Muscle of leg (tissue), 11 donors: ENCODE results near the gene KRTAP21-1. TPM values are rescaled to one million over a fixed set of nuclear protein-coding genes. Genes with fewer than 3 reads are reported as not detected.
A peak's percentile ranks its signal among the peaks of the same experiment; 100 is the strongest.

Experiments used
- DNase-seq: peaks from one replicate; pipeline ENCODE4 v3.0.0; 2013
- H3K27ac ChIP-seq: one replicate; pipeline ENCODE4 v1.5.1; 2013; ENCODE audit warnings: mild to moderate bottlenecking, low read length, control low read depth
- H3K27me3 ChIP-seq: one replicate; pipeline ENCODE4 v1.6.1; 2013; ENCODE audit warnings: low read length; ENCODE audit not compliant: control insufficient read depth, insufficient read depth
- H3K36me3 ChIP-seq: one replicate; pipeline ENCODE4 v1.6.1; 2013; ENCODE audit warnings: low read length; ENCODE audit not compliant: control insufficient read depth, insufficient read depth
- H3K4me1 ChIP-seq: one replicate; pipeline ENCODE4 v1.6.1; 2013; ENCODE audit warnings: low read length; ENCODE audit not compliant: control insufficient read depth, insufficient read depth
- H3K4me3 ChIP-seq: one replicate; pipeline ENCODE4 v1.5.1; 2013; ENCODE audit warnings: low read length, control low read depth
- H3K9me3 ChIP-seq: replicated peaks from 2 replicates; pipeline ENCODE4 v1.6.1; 2013; ENCODE audit warnings: low read depth, low read length; ENCODE audit not compliant: control insufficient read depth
- WGBS: methylation state at CpG from one replicate; pipeline ENCODE4 v1.1.5; 2013; ENCODE audit warnings: missing lambda C conversion rate; ENCODE audit not compliant: insufficient coverage; 5-methylcytosine and 5-hydroxymethylcytosine counted together
- polyA plus RNA-seq, 8 donors: library from polyadenylated mRNA; unstranded; fragments of 120-200 nt; gene quantifications; one replicate each; pipeline versions ENCODE4 v1.2.1 to v1.2.3, GENCODE V29; 2013; ENCODE audit warnings: inconsistent platforms in 1 of 8, low replicate concordance in 1 of 8; ENCODE audit not compliant: insufficient read length in 8 of 8, insufficient read depth in 1 of 8
- total RNA-seq: library from RNA; stranded (reverse); fragments of 120-200 nt; gene quantifications from one replicate; pipeline ENCODE4 v1.2.4, GENCODE V29; 2013

Gene KRTAP21-1
- total and polyA plus RNA-seq, 9 donors = not detected

GRCh38 chr21:30726726-30727125 is 28.5 kb downstream of the KRTAP21-1 start:
- no CpG with 5 or more reads among the region's 1 CpG for WGBS
- Histone ChIP-seq H3K27me3 (no peaks in the 10 kb centered on the region), H3K4me3 (no peak overlapping the region), H3K36me3 (no peaks in the 10 kb centered on the region), H3K9me3 (no peaks in the 10 kb centered on the region), H3K4me1 (no peaks in the 10 kb centered on the region), H3K27ac (no peak overlapping the region)
- DNase-seq = no peak

DNA sequence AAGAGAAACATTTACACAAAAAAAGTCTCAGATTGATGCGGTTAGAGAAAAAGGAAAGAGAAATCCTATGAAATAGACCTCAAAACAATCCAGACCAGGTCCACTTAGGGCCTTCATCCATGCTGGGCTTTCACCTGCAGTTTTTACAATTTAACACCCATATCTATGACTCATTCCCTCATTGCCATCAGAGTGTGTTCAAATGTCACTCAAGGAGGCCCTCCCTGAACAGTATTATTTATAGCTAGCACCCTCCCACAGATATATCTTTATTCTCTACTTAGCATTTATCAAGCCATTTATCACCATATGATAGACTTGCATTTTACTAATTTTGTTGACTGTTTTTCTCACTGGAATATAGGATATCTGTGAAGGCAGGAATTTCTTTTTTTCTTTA is 35.8 kb downstream of the KRTAP21-1 start:
- DNase-seq = no peak
- no peaks in the 10 kb centered on the region for H3K36me3 ChIP-seq
- no CpG with 5 or more reads among the region's 1 CpG for WGBS
- no peaks in the 10 kb centered on the region for H3K4me1 ChIP-seq
- no peak overlapping the region for H3K4me3 ChIP-seq
- H3K9me3 ChIP-seq = no peaks in the 10 kb centered on the region
- H3K27ac ChIP-seq = no peak overlapping the region
- H3K27me3 ChIP-seq = no peaks in the 10 kb centered on the region

DNA sequence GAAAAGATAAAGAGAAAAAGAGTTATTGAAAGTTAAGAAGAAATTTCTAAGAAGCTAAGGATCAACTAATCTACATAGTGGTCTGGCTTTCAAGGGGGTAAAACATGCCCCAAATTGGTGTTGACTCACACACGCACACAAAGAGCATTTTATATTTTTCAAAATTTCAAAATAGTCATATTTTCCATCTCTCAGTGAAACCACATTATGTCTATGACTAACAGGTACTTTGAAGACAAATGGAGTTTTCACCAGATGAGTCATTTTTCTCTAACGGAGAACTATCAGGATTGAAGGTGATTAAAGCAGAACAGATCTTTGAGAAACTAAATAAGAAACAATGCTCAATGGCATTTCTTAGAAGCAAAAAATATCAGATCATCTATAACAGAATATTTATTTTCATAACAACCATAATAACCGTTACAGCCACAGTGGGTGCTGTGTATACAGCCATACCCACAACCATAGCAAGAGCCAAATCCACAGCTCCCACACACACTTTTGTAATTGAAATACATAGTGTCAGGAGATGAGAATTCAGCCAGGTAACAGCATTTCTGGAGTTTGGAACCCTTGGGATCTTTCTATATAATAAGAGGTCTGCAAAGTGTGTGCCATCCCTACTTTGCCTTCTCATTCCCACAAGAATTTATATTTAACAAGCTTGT is 36.9 kb downstream of the KRTAP21-1 start, which contains the start of gene KRTAP21-3:
TSS of gene KRTAP21-3 (minus strand) at position 539 of the 671 bp plus-strand sequence. CDS start at position 521, 18 bp downstream.
- Histone ChIP-seq H3K4me1 (no peaks in the 10 kb centered on the region), H3K36me3 (no peaks in the 10 kb centered on the region), H3K27me3 (no peaks in the 10 kb centered on the region), H3K27ac (no peak within 1 kb of the TSS), H3K9me3 (no peaks in the 10 kb centered on the region), H3K4me3 (no peak within 1 kb of the TSS)
- WGBS = no CpG with 5 or more reads among the region's 3 CpGs
- no peak for DNase-seq

GRCh38 chr21:30717105-30717504 is 38.1 kb downstream of the KRTAP21-1 start:
- Histone ChIP-seq H3K9me3 (no peaks in the 10 kb centered on the region), H3K4me1 (no peaks in the 10 kb centered on the region), H3K27ac (no peak overlapping the region), H3K4me3 (no peak overlapping the region), H3K36me3 (no peaks in the 10 kb centered on the region), H3K27me3 (no peaks in the 10 kb centered on the region)
- no peak for DNase-seq
- no CpG with 5 or more reads among the region's 2 CpGs for WGBS

- Histone ChIP-seq H3K9me3 (no peaks in the 10 kb centered on the region), H3K36me3 (no peaks in the 10 kb centered on the region), H3K27me3 (no peaks in the 10 kb centered on the region), H3K27ac (no peak overlapping the region), H3K4me1 (no peaks in the 10 kb centered on the region), H3K4me3 (no peak overlapping the region)
- WGBS = no CpG with 5 or more reads among the region's 2 CpGs
- DNase-seq = no peak
Measured at GRCh38 chr21:30714946-30715345, 40.3 kb downstream of the KRTAP21-1 start.

- Histone ChIP-seq H3K4me1 (no peaks in the 10 kb centered on the region), H3K36me3 (no peaks in the 10 kb centered on the region), H3K27me3 (no peaks in the 10 kb centered on the region), H3K27ac (no peak overlapping the region), H3K4me3 (no peak overlapping the region), H3K9me3 (no peaks in the 10 kb centered on the region)
- no CpG with 5 or more reads among the region's 3 CpGs for WGBS
- DNase-seq = no peak
Measured at GRCh38 chr21:30714456-30714855, 40.8 kb downstream of the KRTAP21-1 start.

DNA sequence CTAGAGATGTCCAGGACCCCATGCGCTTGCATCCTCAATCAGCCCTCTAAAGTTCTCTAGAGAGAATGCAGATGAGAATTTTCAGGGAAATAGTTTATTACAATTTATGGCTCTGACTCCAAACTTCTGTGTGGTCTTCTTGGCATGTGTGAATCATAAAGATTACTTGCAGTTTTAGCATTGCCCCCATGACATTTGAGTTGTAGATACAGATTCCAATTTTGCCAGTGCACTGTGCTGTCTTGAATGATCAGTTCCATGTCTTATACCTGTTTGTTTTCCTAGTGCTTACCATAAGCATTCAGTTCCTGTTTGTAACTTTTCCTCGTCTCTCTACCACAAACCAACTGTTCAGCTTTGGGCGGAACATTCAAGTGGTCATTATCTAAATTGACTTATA is 41.5 kb downstream of the KRTAP21-1 start:
- H3K9me3 ChIP-seq = no peaks in the 10 kb centered on the region
- H3K27ac ChIP-seq = no peak overlapping the region
- no CpG with 5 or more reads among the region's 3 CpGs for whole genome bisulfite sequencing
- H3K36me3 ChIP-seq = no peaks in the 10 kb centered on the region
- DNase-seq = peak; percentile 4
- no peaks in the 10 kb centered on the region for H3K4me1 ChIP-seq
- H3K27me3 ChIP-seq = no peaks in the 10 kb centered on the region
- no peak overlapping the region for H3K4me3 ChIP-seq

DNA sequence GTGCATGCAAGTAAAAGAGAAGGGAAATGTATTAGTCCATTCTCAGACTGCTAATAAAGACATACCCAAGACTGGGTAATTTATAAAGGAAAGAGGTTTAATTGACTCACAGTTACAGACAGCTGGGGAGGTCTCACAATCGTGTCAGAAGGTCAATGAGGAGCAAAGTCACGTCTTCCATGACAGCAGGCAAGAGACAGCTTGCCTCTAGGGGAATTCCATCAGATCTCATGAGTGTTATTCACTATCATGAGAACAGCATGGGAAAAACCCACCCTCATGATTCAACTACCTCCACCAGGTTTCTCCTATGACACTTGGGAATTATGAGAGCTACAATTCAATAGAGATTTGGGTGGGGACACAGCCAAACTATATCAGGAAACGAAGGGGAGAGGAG is 44.7 kb downstream of the KRTAP21-1 start:
- no peaks in the 10 kb centered on the region for H3K4me1 ChIP-seq
- H3K9me3 ChIP-seq = no peaks in the 10 kb centered on the region
- H3K4me3 ChIP-seq = no peak overlapping the region
- DNase-seq = no peak
- 88% methylated on average over 1 of the region's 3 CpGs for WGBS
- no peak overlapping the region for H3K27ac ChIP-seq
- H3K27me3 ChIP-seq = no peaks in the 10 kb centered on the region
- H3K36me3 ChIP-seq = no peaks in the 10 kb centered on the region

DNA sequence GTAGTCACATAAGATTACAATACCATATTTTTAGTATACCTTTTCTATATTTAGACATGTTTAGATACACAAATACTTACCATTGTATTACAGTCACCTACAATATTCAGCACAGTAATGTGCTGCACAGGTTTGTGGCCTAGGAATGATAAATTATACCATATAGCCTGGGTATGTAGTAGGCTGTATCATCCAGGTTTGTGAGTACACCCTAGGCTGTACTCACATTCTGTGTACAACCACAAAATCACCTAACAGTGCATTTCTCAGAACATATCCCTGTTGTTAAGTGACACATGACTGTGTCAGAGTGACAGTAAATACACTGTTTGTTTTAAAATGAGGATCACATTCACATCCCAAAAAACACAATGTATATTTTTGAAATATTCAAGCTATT is 47.8 kb downstream of the KRTAP21-1 start:
- H3K36me3 ChIP-seq = no peaks in the 10 kb centered on the region
- H3K27me3 ChIP-seq = no peaks in the 10 kb centered on the region
- no peaks in the 10 kb centered on the region for H3K4me1 ChIP-seq
- DNase-seq = no peak
- no peak overlapping the region for H3K4me3 ChIP-seq
- H3K9me3 ChIP-seq = no peaks in the 10 kb centered on the region
- H3K27ac ChIP-seq = no peak overlapping the region
